ENCODE data around the gene SMARCA5.

GRCh38 chr4:143581331-143581946, 67.9 kb downstream of the SMARCA5 start:
- no peak for TF ChIP-seq POLR2A (IDR thresholded peaks at IDR 0.05)
- no peak for TF ChIP-seq POLR2AphosphoS5 (IDR thresholded peaks at IDR 0.05)

Measured in suprapubic skin (tissue), 4 donors.